SU-DHL-6 (cell line): Measurements from ENCODE around the gene ASIP.

ENCODE experiments used
- EZH2phosphoT487 ChIP-seq: fragments of 200-600 bp; sonication (generic), shearing (Covaris generic); conservative IDR thresholded peaks from 2 replicates; pipeline ENCODE4 v1.6.1; 2018; ENCODE audit warnings: mild to moderate bottlenecking, antibody characterized with exemption, low read length, moderate library complexity, mixed read lengths
- TF ChIP-seq, protein P1 (sequence below): fragments of 200-600 bp; sonication (generic); IDR thresholded peaks from one replicate; pipeline ENCODE4 v1.5.1; 2017; ENCODE audit warnings: antibody characterized with exemption, mild to moderate bottlenecking, low read length, moderate library complexity; ENCODE audit not compliant: insufficient read depth, poor library complexity, severe bottlenecking

DNA sequence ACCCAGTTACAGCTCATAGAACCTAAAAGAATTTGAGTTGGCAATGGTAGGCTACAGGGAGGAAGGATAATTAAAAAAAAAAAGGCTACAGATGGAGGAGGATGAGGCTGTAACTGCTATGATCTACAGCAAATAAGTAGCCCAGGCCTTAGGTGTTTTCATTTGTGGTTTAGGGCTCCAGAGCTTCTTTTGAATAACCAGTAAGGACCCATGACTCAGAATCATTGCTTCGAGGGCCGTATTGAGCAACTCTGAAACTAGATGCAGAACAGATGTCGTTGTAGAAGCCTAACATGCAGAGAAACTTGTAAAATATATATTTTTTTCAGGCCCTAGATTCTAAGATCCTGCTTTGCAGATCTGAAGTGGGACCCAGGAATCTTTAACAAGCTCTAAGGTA, 19.0 kb upstream of the ASIP start:
- TF ChIP-seq EZH2phosphoT487, result no peak
- TF ChIP-seq, protein P1, sequence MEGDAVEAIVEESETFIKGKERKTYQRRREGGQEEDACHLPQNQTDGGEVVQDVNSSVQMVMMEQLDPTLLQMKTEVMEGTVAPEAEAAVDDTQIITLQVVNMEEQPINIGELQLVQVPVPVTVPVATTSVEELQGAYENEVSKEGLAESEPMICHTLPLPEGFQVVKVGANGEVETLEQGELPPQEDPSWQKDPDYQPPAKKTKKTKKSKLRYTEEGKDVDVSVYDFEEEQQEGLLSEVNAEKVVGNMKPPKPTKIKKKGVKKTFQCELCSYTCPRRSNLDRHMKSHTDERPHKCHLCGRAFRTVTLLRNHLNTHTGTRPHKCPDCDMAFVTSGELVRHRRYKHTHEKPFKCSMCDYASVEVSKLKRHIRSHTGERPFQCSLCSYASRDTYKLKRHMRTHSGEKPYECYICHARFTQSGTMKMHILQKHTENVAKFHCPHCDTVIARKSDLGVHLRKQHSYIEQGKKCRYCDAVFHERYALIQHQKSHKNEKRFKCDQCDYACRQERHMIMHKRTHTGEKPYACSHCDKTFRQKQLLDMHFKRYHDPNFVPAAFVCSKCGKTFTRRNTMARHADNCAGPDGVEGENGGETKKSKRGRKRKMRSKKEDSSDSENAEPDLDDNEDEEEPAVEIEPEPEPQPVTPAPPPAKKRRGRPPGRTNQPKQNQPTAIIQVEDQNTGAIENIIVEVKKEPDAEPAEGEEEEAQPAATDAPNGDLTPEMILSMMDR, result no peak
